HG03135 (cell line): Measurements from ENCODE around the gene SLC25A30.
A peak's percentile ranks its signal among the peaks of the same experiment; 100 is the strongest.
"Not testable (repeated sequence)": the region's sequence is repeated elsewhere in the genome, so short reads cannot be mapped to it uniquely, and the experiment has no call there.

Experiments used
- ATAC-seq: cut with Tn5 transposase; IDR thresholded peaks from one replicate; pipeline ENCODE4 v1.9.1; 2021; ENCODE audit warnings: mild to moderate bottlenecking, moderate library complexity; ENCODE audit not compliant: unreplicated experiment

SLC25A30 gene

GRCh38 chr13:45370922-45371406 is 47.2 kb downstream of the SLC25A30 start:
- ATAC-seq: no peak

GRCh38 chr13:45369116-45369515 is 49.1 kb downstream of the SLC25A30 start:
- no peak for ATAC-seq

- ATAC-seq: no peak
Measured at GRCh38 chr13:45368571-45368970, 49.6 kb downstream of the SLC25A30 start.

GRCh38 chr13:45368005-45368404 is 50.2 kb downstream of the SLC25A30 start:
- ATAC-seq: no peak

GRCh38 chr13:45367358-45367757 is 50.8 kb downstream of the SLC25A30 start:
- ATAC-seq: peak; percentile 96

- no peak for ATAC-seq
Measured at GRCh38 chr13:45365558-45365885, 52.7 kb downstream of the SLC25A30 start.

- ATAC-seq: no peak
Measured at GRCh38 chr13:45364876-45365557, 53.2 kb downstream of the SLC25A30 start.

- no peak for ATAC-seq
Measured at GRCh38 chr13:45362939-45363338, 55.2 kb downstream of the SLC25A30 start.

GRCh38 chr13:45361596-45362206 is 56.5 kb downstream of the SLC25A30 start:
- ATAC-seq: no peak

GRCh38 chr13:45356966-45357672 is 61.1 kb downstream of the SLC25A30 start:
- no peak for ATAC-seq

- peak; percentile 61 for ATAC-seq
Measured at GRCh38 chr13:45353895-45354294, 64.3 kb downstream of the SLC25A30 start.

GRCh38 chr13:45352031-45352430 is 66.1 kb downstream of the SLC25A30 start:
- ATAC-seq: no peak

GRCh38 chr13:45350152-45350551 is 68.0 kb downstream of the SLC25A30 start:
- no peak for ATAC-seq

- ATAC-seq: no peak
Measured at GRCh38 chr13:45349438-45349837, 68.7 kb downstream of the SLC25A30 start.

- not testable (repeated sequence) for ATAC-seq
Measured at GRCh38 chr13:45344064-45344463, 74.1 kb downstream of the SLC25A30 start.
